H1 (cell line): ENCODE results near the gene RIMS1. TPM values are rescaled to one million over a fixed set of nuclear protein-coding genes. Genes with fewer than 3 reads are reported as not detected.

Source experiments
- ATF2 ChIP-seq: IDR thresholded peaks from 2 replicates; pipeline ENCODE4 v1.6.1; 2012; ENCODE audit warnings: low read length, inconsistent platforms
- polyA plus RNA-seq, 7 experiments: library from polyadenylated mRNA; depleted of rRNA in 3 of 7; stranded (reverse) in 5 of 7; unstranded in 2 of 7; fragments of >200 nt in 5 of 7; fragments of 200-250 nt in 2 of 7; gene quantifications; 1 replicate in 5 of 7; 2 replicates in 1 of 7; 4 replicates in 1 of 7; pipeline versions ENCODE4 v1.2.1 to v1.2.3, GENCODE V29; 2011 to 2013; ENCODE audit warnings: missing spikeins in 2 of 7, mixed read lengths in 2 of 7
- total RNA-seq: library from RNA; stranded (reverse); fragmentation: NEBNext Ultra II Directional; extraction: Animal tissue kit (Norgen Biotek cat#: 25700); gene quantifications from 2 replicates; pipeline ENCODE4 v1.2.1, GENCODE V29; 2021

The RIMS1 gene
- total and polyA plus RNA-seq, 2 of the 8 experiments (the other 6 are each of a cell fraction or from before 2014, with no cell fraction given) = 0.63 to 2.3 TPM

- TF ChIP-seq ATF2 = no peak
These were observed 404.3 kb downstream of the RIMS1 start (continued) for GRCh38 chr6:72290620-72291019.
